Breast epithelium (tissue), 3 donors: ENCODE measurements around the gene MESD.

ENCODE experiments used
- CTCF ChIP-seq, 3 donors: fragments of 450-650 bp; IDR thresholded peaks; one replicate each; pipeline ENCODE4 v1.5.1; 2016 to 2017; ENCODE audit warnings: antibody characterized with exemption in 3 of 3, mild to moderate bottlenecking in 3 of 3, moderate library complexity in 3 of 3
- POLR2A ChIP-seq: fragments of 450-650 bp; IDR thresholded peaks from one replicate; pipeline ENCODE4 v1.6.1; 2016; ENCODE audit warnings: antibody characterized with exemption, mild to moderate bottlenecking, moderate library complexity
- POLR2AphosphoS5 ChIP-seq, 3 donors: sonication (generic); formaldehyde crosslinking; IDR thresholded peaks; one replicate each; pipeline ENCODE4 v1.6.1; 2017; ENCODE audit warnings: antibody characterized with exemption in 3 of 3

DNA sequence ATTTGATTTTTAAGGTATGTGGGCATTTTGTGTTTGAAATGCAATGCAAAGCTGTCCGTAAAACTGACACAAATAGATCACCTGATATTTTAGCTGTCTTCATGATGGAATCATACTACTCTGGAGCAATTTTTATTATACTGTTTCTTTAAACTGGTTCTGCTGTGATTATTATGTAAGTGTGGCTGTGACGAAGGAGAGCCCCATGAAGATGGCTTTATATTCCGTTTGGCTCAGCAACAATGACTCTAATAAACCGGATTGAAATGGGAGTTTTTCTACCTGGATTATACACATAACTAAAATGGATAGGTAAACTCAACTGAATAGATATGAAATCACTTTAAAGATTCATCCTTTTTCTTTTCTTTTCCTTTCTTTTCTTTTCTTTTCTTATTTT, 20.5 kb upstream of the MESD start:
- TF ChIP-seq POLR2A (no peak), CTCF (IDR thresholded peaks at IDR 0.05) (no peak), POLR2AphosphoS5 (IDR thresholded peaks at IDR 0.05) (no peak)
